Mesenchymal stem cell (in vitro differentiated cells and primary cell): ENCODE results near the gene RAB11FIP4.

ENCODE experiments used
- DNase-seq: peaks from one replicate; pipeline ENCODE4 v3.0.0-alpha.2; 2013
- H2AFZ ChIP-seq: one replicate; pipeline ENCODE4 v1.6.1; 2013; ENCODE audit warnings: low read depth, mild to moderate bottlenecking, control low read depth, inconsistent platforms, low read length, moderate library complexity
- H2AK5ac ChIP-seq: 2 replicates; pipeline ENCODE4 v1.6.1; 2013; ENCODE audit warnings: low read length, moderate library complexity, mild to moderate bottlenecking, inconsistent platforms; ENCODE audit not compliant: severe bottlenecking
- H2BK120ac ChIP-seq: one replicate; pipeline ENCODE4 v1.6.1; 2013; ENCODE audit warnings: low read depth, mild to moderate bottlenecking, inconsistent platforms, low read length, moderate library complexity
- H2BK12ac ChIP-seq, 2 experiments: one replicate each; pipeline ENCODE4 v1.6.1; 2013; ENCODE audit warnings: inconsistent platforms in 2 of 2, low read length in 2 of 2, mild to moderate bottlenecking in 2 of 2, moderate library complexity in 2 of 2, control low read depth in 1 of 2
- H2BK15ac ChIP-seq: one replicate; pipeline ENCODE4 v1.6.1; 2013; ENCODE audit warnings: mild to moderate bottlenecking, low read depth, inconsistent platforms; ENCODE audit not compliant: poor library complexity, severe bottlenecking
- H2BK5ac ChIP-seq: 2 replicates; pipeline ENCODE4 v1.6.1; 2013; ENCODE audit warnings: low read depth, mild to moderate bottlenecking, low read length, control low read depth, inconsistent platforms; ENCODE audit not compliant: poor library complexity, severe bottlenecking
- H3K14ac ChIP-seq, 2 experiments: one replicate each; pipeline ENCODE4 v1.6.1; 2013; ENCODE audit warnings: inconsistent platforms in 2 of 2, low read length in 2 of 2, control low read depth in 1 of 2, mild to moderate bottlenecking in 1 of 2, moderate library complexity in 1 of 2
- H3K18ac ChIP-seq, 2 experiments: one replicate each; pipeline ENCODE4 v1.6.1; 2013; ENCODE audit warnings: inconsistent platforms in 2 of 2, low read length in 2 of 2, control low read depth in 1 of 2, low read depth in 1 of 2, mild to moderate bottlenecking in 1 of 2
- H3K23ac ChIP-seq, 2 experiments: one replicate each; pipeline ENCODE4 v1.6.1; 2013; ENCODE audit warnings: inconsistent platforms in 2 of 2, low read length in 2 of 2, mild to moderate bottlenecking in 2 of 2, moderate library complexity in 2 of 2, control low read depth in 1 of 2
- H3K27ac ChIP-seq: 2 replicates; pipeline ENCODE4 v1.5.1; 2013; ENCODE audit warnings: mild to moderate bottlenecking, moderate library complexity, low read length, control low read depth, inconsistent platforms; ENCODE audit not compliant: poor library complexity, severe bottlenecking
- H3K27me3 ChIP-seq, 2 experiments: 2 replicates each; pipeline versions ENCODE4 v1.6.1 to v1.7.0; 2013; ENCODE audit warnings: low read length in 2 of 2, mild to moderate bottlenecking in 2 of 2, moderate library complexity in 2 of 2, control low read depth in 1 of 2, inconsistent platforms in 1 of 2; ENCODE audit not compliant: control insufficient read depth in 1 of 2, insufficient read depth in 1 of 2
- H3K36me3 ChIP-seq, 2 experiments: 2 replicates each; pipeline versions ENCODE4 v1.6.1 to v1.7.0; 2013; ENCODE audit warnings: low read length in 2 of 2, control low read depth in 1 of 2, inconsistent platforms in 1 of 2, low read depth in 1 of 2, mild to moderate bottlenecking in 1 of 2; ENCODE audit not compliant: insufficient read depth in 2 of 2, control insufficient read depth in 1 of 2
- H3K4ac ChIP-seq, 2 experiments: one replicate each; pipeline ENCODE4 v1.6.1; 2013; ENCODE audit warnings: inconsistent platforms in 2 of 2, low read length in 2 of 2, mild to moderate bottlenecking in 2 of 2, moderate library complexity in 2 of 2, control low read depth in 1 of 2, low read depth in 1 of 2
- H3K4me1 ChIP-seq: 2 replicates; pipeline ENCODE4 v1.6.1; 2013; ENCODE audit warnings: low read depth, low read length, control low read depth; ENCODE audit not compliant: control insufficient read depth, insufficient read depth
- H3K4me2 ChIP-seq: 2 replicates; pipeline ENCODE4 v1.6.1; 2013; ENCODE audit warnings: low read length, mild to moderate bottlenecking, inconsistent platforms; ENCODE audit not compliant: poor library complexity, severe bottlenecking
- H3K4me3 ChIP-seq, 2 experiments: 2 replicates each; pipeline versions ENCODE4 v1.5.1 to v1.7.0; 2013; ENCODE audit warnings: low read length in 2 of 2, mild to moderate bottlenecking in 2 of 2, control low read depth in 1 of 2, low read depth in 1 of 2; ENCODE audit not compliant: insufficient read depth in 1 of 2
- H3K79me1 ChIP-seq: replicated peaks from 2 replicates; pipeline ENCODE4 v1.6.1; 2013; ENCODE audit warnings: mild to moderate bottlenecking, control low read depth, low read length, inconsistent platforms; ENCODE audit not compliant: poor library complexity, severe bottlenecking
- H3K9ac ChIP-seq: 2 replicates; pipeline ENCODE4 v1.7.0; 2013; ENCODE audit warnings: mild to moderate bottlenecking, low read length, moderate library complexity
- H3K9me3 ChIP-seq: 2 replicates; pipeline ENCODE4 v1.7.0; 2013; ENCODE audit warnings: mild to moderate bottlenecking, low read length; ENCODE audit not compliant: control insufficient read depth
- H4K8ac ChIP-seq: one replicate; pipeline ENCODE4 v1.6.1; 2013; ENCODE audit warnings: inconsistent platforms, mild to moderate bottlenecking, low read length, moderate library complexity
- H4K91ac ChIP-seq: one replicate; pipeline ENCODE4 v1.6.1; 2013; ENCODE audit warnings: mild to moderate bottlenecking, low read length, inconsistent platforms
- WGBS: methylation state at CpG from one replicate; pipeline ENCODE4 v1.1.7; 2013; ENCODE audit warnings: mixed read lengths; 5-methylcytosine and 5-hydroxymethylcytosine counted together

Gene RAB11FIP4

GRCh38 chr17:31470592-31470991, 79.1 kb downstream of the RAB11FIP4 start:
- peaks cover 33 to 46% of the 10 kb centered on the region in 2 experiments for H3K27me3 ChIP-seq
- DNase-seq = no peak
- no peak overlapping the region for H2BK120ac ChIP-seq

GRCh38 chr17:31472137-31472536, 80.7 kb downstream of the RAB11FIP4 start:
- 90% methylated on average over 14 of the region's 14 CpGs for WGBS
- Histone ChIP-seq H2BK120ac (no peak overlapping the region), H3K27me3 (peaks cover 33 to 49% of the 10 kb centered on the region in 2 experiments)

More at GRCh38 chr17:31470592-31470991, 79.1 kb downstream of the RAB11FIP4 start:
- no peak overlapping the region for H2BK5ac ChIP-seq
- H2AFZ ChIP-seq = no peak overlapping the region
- no peaks in the 10 kb centered on the region for H3K79me1 ChIP-seq
- no peak overlapping the region for H3K4me2 ChIP-seq
- no peaks in the 10 kb centered on the region for H3K9me3 ChIP-seq
- no peak overlapping the region for H2BK12ac ChIP-seq
- peak overlapping the region; percentile 93 for H4K91ac ChIP-seq
- peaks cover 6% of the 10 kb centered on the region for H3K4me1 ChIP-seq
- H3K4me3 ChIP-seq = no peak overlapping the region
- no peaks in the 10 kb centered on the region for H3K36me3 ChIP-seq
- no peak overlapping the region for H3K4ac ChIP-seq
- H3K27ac ChIP-seq = no peak overlapping the region
- H3K18ac ChIP-seq = no peak overlapping the region
- no peak overlapping the region for H2BK15ac ChIP-seq
- H4K8ac ChIP-seq = no peak overlapping the region
- H2AK5ac ChIP-seq = no peak overlapping the region
- no peak overlapping the region for H3K23ac ChIP-seq
- 85% methylated on average over 2 of the region's 2 CpGs for WGBS
- H3K14ac ChIP-seq = peak overlapping the region in 1 of 2 experiments; percentile 57
- H3K9ac ChIP-seq = no peak overlapping the region

GRCh38 chr17:31475378-31476162, 84.1 kb downstream of the RAB11FIP4 start:
- H4K91ac ChIP-seq = no peak overlapping the region
- H2BK12ac ChIP-seq = no peak overlapping the region
- H2BK15ac ChIP-seq = no peak overlapping the region
- DNase-seq = peak; percentile 35
- no peak overlapping the region for H3K4me2 ChIP-seq
- 78% methylated on average over 14 of the region's 16 CpGs for WGBS
- peaks cover 7% of the 10 kb centered on the region for H3K4me1 ChIP-seq
- no peak overlapping the region for H2BK5ac ChIP-seq
- H3K23ac ChIP-seq = no peak overlapping the region
- H3K18ac ChIP-seq = no peak overlapping the region
- H3K27me3 ChIP-seq = peaks cover 46 to 73% of the 10 kb centered on the region in 2 experiments
- H2AK5ac ChIP-seq = no peak overlapping the region
- H3K14ac ChIP-seq = no peak overlapping the region
- H3K36me3 ChIP-seq = no peaks in the 10 kb centered on the region
- no peak overlapping the region for H3K9ac ChIP-seq
- no peaks in the 10 kb centered on the region for H3K9me3 ChIP-seq
- no peaks in the 10 kb centered on the region for H3K79me1 ChIP-seq
- no peak overlapping the region for H2AFZ ChIP-seq
- H3K4me3 ChIP-seq = no peak overlapping the region
- H3K4ac ChIP-seq = no peak overlapping the region
- no peak overlapping the region for H2BK120ac ChIP-seq
- no peak overlapping the region for H3K27ac ChIP-seq
- no peak overlapping the region for H4K8ac ChIP-seq

More at GRCh38 chr17:31472137-31472536, 80.7 kb downstream of the RAB11FIP4 start:
- H3K4me2 ChIP-seq = no peak overlapping the region
- H3K18ac ChIP-seq = no peak overlapping the region
- H3K4ac ChIP-seq = no peak overlapping the region
- no peak overlapping the region for H3K4me3 ChIP-seq
- H3K9me3 ChIP-seq = no peaks in the 10 kb centered on the region
- no peak overlapping the region for H2BK15ac ChIP-seq
- H3K4me1 ChIP-seq = peaks cover 6% of the 10 kb centered on the region
- no peak overlapping the region for H3K23ac ChIP-seq
- no peak overlapping the region for H3K27ac ChIP-seq
- no peak overlapping the region for H3K9ac ChIP-seq
- H2BK5ac ChIP-seq = no peak overlapping the region
- no peak overlapping the region for H2AFZ ChIP-seq
- H3K36me3 ChIP-seq = no peaks in the 10 kb centered on the region
- no peaks in the 10 kb centered on the region for H3K79me1 ChIP-seq
- peak overlapping the region; percentile 19 for H4K91ac ChIP-seq
- H3K14ac ChIP-seq = no peak overlapping the region
- no peak overlapping the region for H2AK5ac ChIP-seq
- no peak overlapping the region for H4K8ac ChIP-seq
- no peak overlapping the region for H2BK12ac ChIP-seq
- DNase-seq = no peak

GRCh38 chr17:31476525-31477416, 85.3 kb downstream of the RAB11FIP4 start:
- Histone ChIP-seq H3K9me3 (no peaks in the 10 kb centered on the region), H3K4me1 (peaks cover 6% of the 10 kb centered on the region), H3K23ac (peak overlapping the region in 1 of 2 experiments; percentile 55), H2BK12ac (no peak overlapping the region), H3K9ac (no peak overlapping the region), H2BK5ac (no peak overlapping the region), H3K14ac (peak overlapping the region in 1 of 2 experiments; percentile 21), H3K27me3 (peaks cover 57 to 84% of the 10 kb centered on the region in 2 experiments), H3K18ac (no peak overlapping the region), H2BK15ac (no peak overlapping the region), H3K4me2 (no peak overlapping the region), H3K27ac (no peak overlapping the region), H2AFZ (no peak overlapping the region), H4K91ac (no peak overlapping the region), H2AK5ac (no peak overlapping the region), H4K8ac (no peak overlapping the region), H3K36me3 (no peaks in the 10 kb centered on the region), H3K4me3 (no peak overlapping the region), H3K79me1 (no peaks in the 10 kb centered on the region), H3K4ac (no peak overlapping the region), H2BK120ac (no peak overlapping the region)
- WGBS = 64% methylated on average over 15 of the region's 16 CpGs
- DNase-seq = no peak
